ENCODE data around the gene MATN1. TPM values are rescaled to one million over a fixed set of nuclear protein-coding genes. Genes with fewer than 3 reads are reported as not detected.

MATN1 gene
- total RNA-seq, 1 donor from 2014 or later: 0.49 TPM

DNA sequence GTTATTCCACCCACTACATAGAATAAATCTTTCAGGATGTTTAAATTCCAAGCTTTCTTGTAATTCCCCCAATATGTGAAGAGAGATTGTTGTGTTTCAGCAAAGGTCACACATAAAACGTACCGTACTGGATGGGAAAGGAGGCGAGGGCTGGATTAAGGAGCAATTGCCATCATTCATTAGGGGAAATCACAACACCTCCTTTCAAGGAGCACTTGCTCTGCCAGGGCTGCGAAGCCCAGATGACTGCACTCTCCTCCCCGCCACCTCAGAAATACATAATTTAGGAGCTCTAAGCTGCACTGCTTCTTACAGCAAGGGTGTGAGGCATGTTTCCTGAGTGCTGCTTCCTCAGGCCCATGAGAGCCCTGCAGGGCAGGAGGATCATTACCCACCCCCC lies 29.6 kb downstream of the MATN1 start:
- Histone ChIP-seq H3K4me3 (no peak overlapping the region), H3K27ac (peak overlapping the region; percentile 97), H3K27me3 (no peaks in the 10 kb centered on the region), H3K9me3 (no peaks in the 10 kb centered on the region), H3K4me1 (peaks cover 74% of the 10 kb centered on the region), H3K36me3 (no peaks in the 10 kb centered on the region)
- no peak for TF ChIP-seq POLR2A (IDR thresholded peaks at IDR 0.05)
- DNase-seq (ENCODE audit: extremely low spot score in 2 of 2): no peak
- intact Hi-C loops (cut with DNase I): loop anchor here (10.0 kb wide), 1 partner anchor 169 kb away; no protein-coding TSS in a partner anchor

DNA sequence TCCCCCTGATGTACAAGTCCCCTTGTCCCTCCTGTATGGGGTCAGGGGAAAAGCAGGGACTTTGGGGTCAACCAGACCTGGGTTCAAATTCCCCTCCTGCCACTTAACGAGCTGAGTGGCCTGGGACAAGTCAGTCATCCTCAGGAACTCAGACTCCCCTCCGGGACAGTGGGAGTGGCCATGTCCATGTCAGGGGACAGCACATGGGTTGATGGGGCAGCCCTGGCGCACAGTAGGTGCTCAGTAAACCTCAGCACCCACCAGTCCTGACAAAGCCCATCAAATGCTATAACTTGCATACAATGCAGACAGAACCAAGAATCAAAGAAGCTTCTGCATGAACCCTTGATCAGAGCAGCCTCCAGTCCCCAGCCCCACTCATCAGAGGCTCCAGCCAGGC lies 30.0 kb downstream of the MATN1 start:
- Histone ChIP-seq H3K9me3 (no peaks in the 10 kb centered on the region), H3K27ac (peak overlapping the region; percentile 97), H3K36me3 (no peaks in the 10 kb centered on the region), H3K4me3 (no peak overlapping the region), H3K27me3 (no peaks in the 10 kb centered on the region), H3K4me1 (peaks cover 71% of the 10 kb centered on the region)
- intact Hi-C loops (cut with DNase I): loop anchor here (10.0 kb wide), 1 partner anchor 169 kb away; no protein-coding TSS in a partner anchor
- DNase-seq (ENCODE audit: extremely low spot score in 2 of 2): no peak
- TF ChIP-seq POLR2AphosphoS5 (IDR thresholded peaks at IDR 0.05; ENCODE audit: insufficient read depth in 1 of 2, low read depth in 1 of 2) (no peak), POLR2A (IDR thresholded peaks at IDR 0.05) (no peak)
- TF ChIP-seq, protein P1, sequence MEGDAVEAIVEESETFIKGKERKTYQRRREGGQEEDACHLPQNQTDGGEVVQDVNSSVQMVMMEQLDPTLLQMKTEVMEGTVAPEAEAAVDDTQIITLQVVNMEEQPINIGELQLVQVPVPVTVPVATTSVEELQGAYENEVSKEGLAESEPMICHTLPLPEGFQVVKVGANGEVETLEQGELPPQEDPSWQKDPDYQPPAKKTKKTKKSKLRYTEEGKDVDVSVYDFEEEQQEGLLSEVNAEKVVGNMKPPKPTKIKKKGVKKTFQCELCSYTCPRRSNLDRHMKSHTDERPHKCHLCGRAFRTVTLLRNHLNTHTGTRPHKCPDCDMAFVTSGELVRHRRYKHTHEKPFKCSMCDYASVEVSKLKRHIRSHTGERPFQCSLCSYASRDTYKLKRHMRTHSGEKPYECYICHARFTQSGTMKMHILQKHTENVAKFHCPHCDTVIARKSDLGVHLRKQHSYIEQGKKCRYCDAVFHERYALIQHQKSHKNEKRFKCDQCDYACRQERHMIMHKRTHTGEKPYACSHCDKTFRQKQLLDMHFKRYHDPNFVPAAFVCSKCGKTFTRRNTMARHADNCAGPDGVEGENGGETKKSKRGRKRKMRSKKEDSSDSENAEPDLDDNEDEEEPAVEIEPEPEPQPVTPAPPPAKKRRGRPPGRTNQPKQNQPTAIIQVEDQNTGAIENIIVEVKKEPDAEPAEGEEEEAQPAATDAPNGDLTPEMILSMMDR (IDR thresholded peaks at IDR 0.05): no peak

- Histone ChIP-seq H3K4me1 (peaks cover 67% of the 10 kb centered on the region), H3K36me3 (no peaks in the 10 kb centered on the region), H3K4me3 (no peak overlapping the region), H3K27me3 (no peaks in the 10 kb centered on the region), H3K27ac (peak overlapping the region; percentile 97), H3K9me3 (no peaks in the 10 kb centered on the region)
- TF ChIP-seq, protein P1 (IDR thresholded peaks at IDR 0.05): no peak
- TF ChIP-seq POLR2AphosphoS5 (IDR thresholded peaks at IDR 0.05; ENCODE audit: insufficient read depth in 1 of 2, low read depth in 1 of 2) (no peak), POLR2A (IDR thresholded peaks at IDR 0.05) (no peak)
- intact Hi-C loops (cut with DNase I): loop anchor here (10.0 kb wide), 1 partner anchor 168 kb away; no protein-coding TSS in a partner anchor
- DNase-seq (ENCODE audit: extremely low spot score in 2 of 2): no peak
Measured at GRCh38 chr1:30692948-30693301, 30.5 kb downstream of the MATN1 start.

- intact Hi-C loops (cut with DNase I): loop anchor here (10.0 kb wide), 1 partner anchor 168 kb away; no protein-coding TSS in a partner anchor
- Histone ChIP-seq H3K4me3 (no peak overlapping the region), H3K4me1 (peaks cover 67% of the 10 kb centered on the region), H3K27me3 (no peaks in the 10 kb centered on the region), H3K9me3 (no peaks in the 10 kb centered on the region), H3K27ac (peak overlapping the region; percentile 97), H3K36me3 (no peaks in the 10 kb centered on the region)
- DNase-seq (ENCODE audit: extremely low spot score in 2 of 2): no peak
- TF ChIP-seq POLR2AphosphoS5 (IDR thresholded peaks at IDR 0.05; ENCODE audit: insufficient read depth in 1 of 2, low read depth in 1 of 2) (no peak), POLR2A (IDR thresholded peaks at IDR 0.05) (no peak)
- TF ChIP-seq, protein P1 (IDR thresholded peaks at IDR 0.05): no peak
Measured at GRCh38 chr1:30692201-30692947, 31.0 kb downstream of the MATN1 start.

GRCh38 chr1:30691480-30691879 lies 31.9 kb downstream of the MATN1 start:
- no peak for DNase-seq (ENCODE audit: extremely low spot score in 2 of 2)
- no peaks in the 10 kb centered on the region for H3K36me3 ChIP-seq
- H3K4me3 ChIP-seq: no peak overlapping the region
- H3K4me1 ChIP-seq: peaks cover 66% of the 10 kb centered on the region
- no peaks in the 10 kb centered on the region for H3K9me3 ChIP-seq
- TF ChIP-seq POLR2AphosphoS5 (IDR thresholded peaks at IDR 0.05; ENCODE audit: insufficient read depth in 1 of 2, low read depth in 1 of 2) (no peak), POLR2A (IDR thresholded peaks at IDR 0.05) (no peak)
- TF ChIP-seq, protein P1 (IDR thresholded peaks at IDR 0.05): no peak
- peak overlapping the region; percentile 97 for H3K27ac ChIP-seq
- intact Hi-C loops (cut with DNase I): loop anchor here (10.0 kb wide), 1 partner anchor 167 kb away; no protein-coding TSS in a partner anchor
- H3K27me3 ChIP-seq: no peaks in the 10 kb centered on the region
